Thoracic aorta (tissue), 2 donors: Measurements from ENCODE around the gene NUDT3. TPM values are rescaled to one million over a fixed set of nuclear protein-coding genes. Genes with fewer than 3 reads are reported as not detected.
A peak's percentile ranks its signal among the peaks of the same experiment; 100 is the strongest.

ENCODE experiments used
- ATAC-seq: fragments of 150-250 bp; one replicate; pipeline ENCODE4 v1.8.0; 2017; ENCODE audit warnings: low read depth; ENCODE audit not compliant: insufficient number of reproducible peaks, low FRiP score
- DNase-seq: peaks from one replicate; pipeline ENCODE4 v3.0.0-alpha.2; 2020; ENCODE audit warnings: low spot score
- H3K27ac ChIP-seq, 2 donors: fragments of 200-600 bp; sonication (generic); 1 replicate in 1 of 2; 2 replicates in 1 of 2; pipeline ENCODE4 v1.5.1; 2016; ENCODE audit warnings: mild to moderate bottlenecking in 2 of 2, moderate library complexity in 2 of 2
- H3K27me3 ChIP-seq: fragments of 200-600 bp; sonication (generic); replicated peaks from 2 replicates; pipeline ENCODE4 v1.6.0; 2016; ENCODE audit warnings: mild to moderate bottlenecking; ENCODE audit not compliant: insufficient read depth
- H3K36me3 ChIP-seq: fragments of 200-600 bp; sonication (generic); one replicate; pipeline ENCODE4 v1.5.1; 2016
- H3K4me1 ChIP-seq, 2 donors: fragments of 200-600 bp; sonication (generic); 1 replicate in 1 of 2; 2 replicates in 1 of 2; pipeline versions ENCODE4 v1.5.1 to v1.6.0; 2016; ENCODE audit warnings: low read depth in 2 of 2, mild to moderate bottlenecking in 1 of 2; ENCODE audit not compliant: control insufficient read depth in 1 of 2
- H3K4me3 ChIP-seq: fragments of 200-600 bp; sonication (generic); 2 replicates; pipeline ENCODE4 v1.5.1; 2016; ENCODE audit warnings: mild to moderate bottlenecking
- H3K9me3 ChIP-seq: fragments of 200-600 bp; sonication (generic); 2 replicates; pipeline ENCODE4 v1.5.1; 2016
- total RNA-seq, 2 donors: library from RNA; depleted of rRNA; stranded (reverse); fragments of >200 nt; gene quantifications; one replicate each; pipeline versions ENCODE4 v1.1.0 to v1.2.3, GENCODE V29; 2016
- TF ChIP-seq, protein P1 (sequence below): fragments of 200-600 bp; sonication (generic); IDR thresholded peaks from one replicate; pipeline ENCODE4 v1.5.1; 2019; ENCODE audit warnings: antibody characterized with exemption

Gene NUDT3
- total RNA-seq, 2 donors from 2014 or later = 34.8 to 46.8 TPM

DNA sequence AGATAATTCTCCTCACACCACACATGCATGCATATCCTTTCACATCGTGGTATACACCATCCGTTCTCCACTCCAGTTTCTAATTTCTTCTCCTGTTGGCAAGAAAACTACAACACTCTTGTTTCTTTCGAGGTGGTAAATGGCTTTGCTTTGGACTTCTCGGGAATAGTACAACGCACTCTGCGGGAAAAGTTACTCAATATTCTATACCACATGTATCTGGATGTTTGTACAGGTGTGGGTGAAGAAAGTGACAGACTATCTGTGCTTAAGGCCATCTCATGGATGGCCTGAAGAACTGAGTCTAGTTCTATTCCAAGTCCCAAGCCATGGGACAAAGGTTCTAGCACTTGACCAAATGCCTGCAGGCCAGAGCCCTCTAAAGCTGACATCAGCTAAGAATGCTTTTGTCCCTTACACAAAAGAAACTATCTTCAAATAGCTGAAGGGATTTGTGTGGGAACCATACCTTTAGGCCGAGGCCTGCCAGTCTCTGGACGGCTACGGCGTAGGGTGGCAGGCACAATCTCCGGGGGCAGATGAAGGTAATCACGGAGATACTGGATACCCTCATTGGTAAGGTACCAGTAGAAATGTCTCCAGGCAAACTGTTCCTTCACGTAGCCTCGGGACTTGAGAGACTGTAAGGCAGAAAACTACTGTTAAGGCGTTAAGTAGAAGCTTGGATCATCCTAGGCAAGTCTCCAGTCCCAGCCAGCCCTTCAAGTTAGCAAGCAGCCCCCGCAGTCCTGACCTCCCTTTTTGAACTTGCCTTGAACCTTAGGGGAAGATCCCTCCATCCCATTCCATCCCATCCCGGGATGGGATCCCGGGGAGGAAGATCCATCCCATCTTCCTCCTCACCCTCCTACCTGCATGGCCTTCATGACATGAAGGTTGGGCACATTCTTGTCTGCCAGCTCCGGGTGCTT lies 32.0 kb upstream of the NUDT3 start:
- peak overlapping the region; percentile 65 to 79 for H3K27ac ChIP-seq
- ATAC-seq = no peak

GRCh38 chr6:34423254-34423653 lies 30.8 kb upstream of the NUDT3 start:
- DNase-seq = no peak
- ATAC-seq = no peak
- Histone ChIP-seq H3K4me3 (no peak overlapping the region), H3K9me3 (no peaks in the 10 kb centered on the region), H3K27me3 (no peaks in the 10 kb centered on the region), H3K27ac (no peak overlapping the region), H3K36me3 (peaks cover 52% of the 10 kb centered on the region), H3K4me1 (peaks cover 6 to 20% of the 10 kb centered on the region in 2 donors)
- TF ChIP-seq, protein P1, sequence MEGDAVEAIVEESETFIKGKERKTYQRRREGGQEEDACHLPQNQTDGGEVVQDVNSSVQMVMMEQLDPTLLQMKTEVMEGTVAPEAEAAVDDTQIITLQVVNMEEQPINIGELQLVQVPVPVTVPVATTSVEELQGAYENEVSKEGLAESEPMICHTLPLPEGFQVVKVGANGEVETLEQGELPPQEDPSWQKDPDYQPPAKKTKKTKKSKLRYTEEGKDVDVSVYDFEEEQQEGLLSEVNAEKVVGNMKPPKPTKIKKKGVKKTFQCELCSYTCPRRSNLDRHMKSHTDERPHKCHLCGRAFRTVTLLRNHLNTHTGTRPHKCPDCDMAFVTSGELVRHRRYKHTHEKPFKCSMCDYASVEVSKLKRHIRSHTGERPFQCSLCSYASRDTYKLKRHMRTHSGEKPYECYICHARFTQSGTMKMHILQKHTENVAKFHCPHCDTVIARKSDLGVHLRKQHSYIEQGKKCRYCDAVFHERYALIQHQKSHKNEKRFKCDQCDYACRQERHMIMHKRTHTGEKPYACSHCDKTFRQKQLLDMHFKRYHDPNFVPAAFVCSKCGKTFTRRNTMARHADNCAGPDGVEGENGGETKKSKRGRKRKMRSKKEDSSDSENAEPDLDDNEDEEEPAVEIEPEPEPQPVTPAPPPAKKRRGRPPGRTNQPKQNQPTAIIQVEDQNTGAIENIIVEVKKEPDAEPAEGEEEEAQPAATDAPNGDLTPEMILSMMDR = no peak

More for the DNA sequence above, 32.0 kb upstream of the NUDT3 start:
- no peak for DNase-seq
- no peaks in the 10 kb centered on the region for H3K27me3 ChIP-seq
- H3K9me3 ChIP-seq = no peaks in the 10 kb centered on the region
- peaks cover 6 to 20% of the 10 kb centered on the region in 2 donors for H3K4me1 ChIP-seq
- TF ChIP-seq, protein P1 = no peak
- peaks cover 42% of the 10 kb centered on the region for H3K36me3 ChIP-seq
- H3K4me3 ChIP-seq = peak overlapping the region; percentile 92

- no peak overlapping the region for H3K27ac ChIP-seq
- peaks cover 57% of the 10 kb centered on the region for H3K36me3 ChIP-seq
- no peak for ATAC-seq
- H3K27me3 ChIP-seq = no peaks in the 10 kb centered on the region
- DNase-seq = no peak
- H3K9me3 ChIP-seq = no peaks in the 10 kb centered on the region
- TF ChIP-seq, protein P1 = no peak
- H3K4me3 ChIP-seq = no peak overlapping the region
- H3K4me1 ChIP-seq = peaks cover 9 to 10% of the 10 kb centered on the region in 2 donors
These were observed 25.9 kb upstream of the NUDT3 start for GRCh38 chr6:34418367-34418766.

GRCh38 chr6:34416877-34417371 lies 24.5 kb upstream of the NUDT3 start:
- no peak overlapping the region for H3K4me3 ChIP-seq
- H3K27me3 ChIP-seq = no peaks in the 10 kb centered on the region
- H3K4me1 ChIP-seq = peaks cover 6 to 9% of the 10 kb centered on the region in 2 donors
- peaks cover 42% of the 10 kb centered on the region for H3K36me3 ChIP-seq
- DNase-seq = no peak
- TF ChIP-seq, protein P1 = no peak
- no peaks in the 10 kb centered on the region for H3K9me3 ChIP-seq
- no peak overlapping the region for H3K27ac ChIP-seq
- no peak for ATAC-seq
